Left cardiac atrium (tissue), 4 donors: ENCODE measurements around the gene ALX3. TPM values are rescaled to one million over a fixed set of nuclear protein-coding genes. Genes with fewer than 3 reads are reported as not detected.
"Not testable (repeated sequence)": the region's sequence is repeated elsewhere in the genome, so short reads cannot be mapped to it uniquely, and the experiment has no call there.

Experiments used
- ATAC-seq, 2 donors: fragments of 200-7000 bp; cut with Tn5 transposase; one replicate each; pipeline ENCODE4 v1.9.1; 2020; ENCODE audit warnings: mild to moderate bottlenecking in 2 of 2, moderate library complexity in 2 of 2
- DNase-seq: peaks from one replicate; pipeline ENCODE4 v3.0.0-alpha.2; 2020
- intact Hi-C, 2 donors: fragments of 100-400 bp; cut with DNase I; formaldehyde crosslinking; loops; one replicate each; pipeline versions ENCODE4 v1.14.1 to v1.15.1; 2022 to 2023
- total RNA-seq, 2 donors: library from RNA; stranded (reverse); fragmentation: NEBNext Ultra II Directional; extraction: Animal tissue kit (Norgen Biotek cat#: 25700); gene quantifications; one replicate each; pipeline ENCODE4 v1.2.1, GENCODE V29; 2021
- donor health status: DM: no; HTN: yes; CAD: no.
- donor health status: DM: no; HTN: yes; CAD: no; lungs with severe emphysema.
- donor health status: DM: yes; HTN: yes; CAD: no.
- donor health status: Dilated cardiomyopathy.

ALX3 gene
- total RNA-seq, 2 donors from 2014 or later: not detected

DNA sequence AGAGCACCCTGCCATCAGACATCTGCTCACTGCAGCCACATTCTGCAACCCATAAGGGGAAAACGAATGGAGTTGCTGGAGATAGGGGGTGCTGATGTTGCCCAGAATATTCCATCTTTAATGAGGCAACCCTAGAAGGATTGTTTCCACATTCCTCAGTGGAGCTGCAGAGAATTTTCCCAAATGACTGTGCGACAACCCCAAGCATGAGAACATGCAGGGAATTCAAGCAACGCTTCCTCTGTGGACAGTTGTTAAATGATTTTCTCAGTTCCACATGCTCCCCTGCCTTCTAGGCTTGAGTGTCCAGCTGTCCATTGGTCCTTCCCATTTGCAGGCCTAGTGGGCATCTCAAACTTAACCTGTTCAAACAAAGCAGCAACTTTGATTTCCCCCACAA lies 21.3 kb upstream of the ALX3 start:
- DNase-seq (no peak), ATAC-seq (no peak)
- intact Hi-C loops: no loop called here

GRCh38 chr1:110091381-110091780 lies 20.9 kb upstream of the ALX3 start:
- no peak for ATAC-seq
- DNase-seq: no peak
- intact Hi-C loops: no loop called here

DNA sequence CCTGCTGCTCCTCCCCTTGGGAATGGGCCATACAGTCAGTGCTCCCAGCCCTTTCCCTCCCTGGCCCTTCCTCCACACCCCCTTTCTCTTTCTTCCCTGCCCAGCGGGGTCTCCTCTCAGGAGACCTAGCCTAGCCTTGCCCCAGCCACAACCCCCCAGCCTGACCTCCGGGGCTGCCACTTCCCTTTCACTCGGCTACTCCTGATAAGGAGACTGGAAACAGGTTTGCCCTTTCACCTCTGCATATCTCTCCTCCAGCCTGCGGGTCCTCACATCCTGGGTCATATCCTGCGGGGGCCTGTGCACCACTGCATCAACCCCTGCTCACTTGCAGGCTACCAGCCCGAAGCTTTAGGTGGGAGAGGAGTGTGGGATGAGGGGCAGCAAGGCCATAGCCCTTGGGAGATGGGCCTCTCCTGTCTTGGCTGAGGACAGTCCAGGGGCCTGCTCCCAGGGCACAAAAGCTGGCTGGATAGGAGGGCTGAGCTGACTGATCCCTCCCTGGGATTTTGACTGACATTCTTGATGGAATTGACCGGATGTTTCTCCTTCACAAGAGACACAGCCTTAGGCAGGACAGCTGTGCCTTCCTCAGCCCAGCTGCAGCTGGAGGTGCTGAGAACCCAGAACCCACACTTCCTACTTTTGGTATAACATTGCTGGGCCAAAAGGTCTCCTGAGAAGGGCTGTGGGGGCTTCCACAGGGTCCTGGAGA lies 19.2 kb upstream of the ALX3 start:
- ATAC-seq: no peak
- intact Hi-C loops: no loop called here
- no peak for DNase-seq

DNA sequence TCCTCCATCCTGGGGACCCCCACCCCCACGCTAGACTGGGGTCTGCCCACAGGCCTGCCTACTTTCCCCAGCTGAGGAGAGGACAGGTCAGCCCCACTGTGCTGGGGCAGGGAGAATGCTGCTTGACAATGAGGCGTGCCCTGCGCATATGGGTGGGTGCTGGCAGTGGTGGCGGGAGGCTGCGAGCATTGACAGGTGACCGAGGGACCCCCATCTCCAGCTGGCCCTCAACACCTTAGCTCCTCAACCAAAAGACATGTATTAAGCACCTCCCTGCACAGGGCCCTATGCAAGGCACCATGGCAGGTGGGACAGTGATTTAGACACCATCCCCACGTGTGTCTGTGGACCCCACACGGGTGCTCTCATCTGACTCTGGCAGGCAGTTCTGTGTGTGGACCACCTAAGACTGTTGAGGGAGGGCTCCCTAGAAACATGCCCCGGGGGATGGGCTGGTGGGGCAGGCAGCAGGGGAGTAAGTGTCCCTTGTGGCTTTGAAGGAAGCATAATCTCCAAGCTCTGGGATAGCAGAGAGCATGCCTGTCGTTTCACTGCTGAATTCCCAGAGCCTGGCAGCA lies 18.4 kb upstream of the ALX3 start:
- DNase-seq: no peak
- ATAC-seq: no peak
- intact Hi-C loops: no loop called here

GRCh38 chr1:110087812-110088738 lies 17.6 kb upstream of the ALX3 start:
- ATAC-seq: peak; percentile 59 to 67
- no peak for DNase-seq
- intact Hi-C loops: no loop called here

- DNase-seq (no peak), ATAC-seq (no peak)
- intact Hi-C loops: no loop called here
Observed at GRCh38 chr1:110086961-110087360, 16.5 kb upstream of the ALX3 start.

- ATAC-seq (no peak), DNase-seq (no peak)
- intact Hi-C loops: no loop called here
Observed at GRCh38 chr1:110085671-110086070, 15.2 kb upstream of the ALX3 start.

GRCh38 chr1:110084227-110085078 lies 14.0 kb upstream of the ALX3 start:
- intact Hi-C loops: no loop called here
- ATAC-seq (peak; percentile 83), DNase-seq (peak; percentile 67)

- peak; percentile 55 to 56 for ATAC-seq
- peak; percentile 29 for DNase-seq
- intact Hi-C loops: no loop called here
Observed at GRCh38 chr1:110083866-110084226, 13.4 kb upstream of the ALX3 start.

GRCh38 chr1:110083061-110083865 lies 12.8 kb upstream of the ALX3 start:
- DNase-seq (no peak), ATAC-seq (peak in 1 of 2 donors; percentile 17)
- intact Hi-C loops: no loop called here

DNA sequence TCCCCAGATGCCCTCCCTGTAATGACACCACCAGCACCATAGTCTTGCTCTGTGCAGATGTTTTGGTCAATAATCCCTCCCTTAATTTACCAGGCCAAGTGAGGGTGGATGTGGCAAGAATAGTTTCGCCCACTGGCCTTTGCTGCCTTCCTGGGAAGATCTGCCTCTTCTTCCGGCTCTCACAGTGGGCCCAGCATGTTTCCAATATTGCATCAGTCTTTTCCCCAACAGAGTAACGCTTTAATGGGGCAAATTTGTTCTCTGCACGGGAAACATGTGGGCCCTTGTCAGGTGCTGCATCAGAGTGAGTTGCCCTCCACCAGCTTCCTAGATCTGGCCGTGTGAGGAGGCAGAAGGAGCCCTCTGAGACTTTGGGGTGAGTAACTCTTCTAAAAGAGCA lies 12.0 kb upstream of the ALX3 start:
- ATAC-seq (no peak), DNase-seq (no peak)
- intact Hi-C loops: no loop called here

- ATAC-seq: no peak
- DNase-seq: no peak
- intact Hi-C loops: no loop called here
Observed at GRCh38 chr1:110081061-110081460, 10.6 kb upstream of the ALX3 start.

DNA sequence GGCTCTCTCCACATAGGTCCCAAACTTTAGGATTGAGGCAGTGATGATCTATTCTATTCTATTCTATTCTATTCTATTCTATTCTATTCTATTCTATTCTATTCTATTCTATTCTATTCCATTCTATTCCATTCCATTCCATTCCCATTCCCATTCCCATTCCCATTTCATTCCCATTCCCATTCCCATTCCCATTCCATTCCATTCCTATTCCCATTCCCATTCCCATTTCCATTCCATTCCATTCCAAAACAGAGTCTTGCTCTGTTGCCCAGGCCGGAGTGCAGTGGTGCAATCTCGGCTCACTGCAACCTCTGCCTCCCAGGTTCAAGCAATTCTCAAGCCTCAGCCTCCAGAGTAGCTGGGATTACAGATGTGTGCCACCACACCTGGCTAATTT lies 9.5 kb upstream of the ALX3 start:
- DNase-seq, intact Hi-C loops, ATAC-seq: not testable (repeated sequence)

- intact Hi-C loops: no loop called here
- ATAC-seq: no peak
Observed at GRCh38 chr1:110076789-110077500, 6.5 kb upstream of the ALX3 start.

DNA sequence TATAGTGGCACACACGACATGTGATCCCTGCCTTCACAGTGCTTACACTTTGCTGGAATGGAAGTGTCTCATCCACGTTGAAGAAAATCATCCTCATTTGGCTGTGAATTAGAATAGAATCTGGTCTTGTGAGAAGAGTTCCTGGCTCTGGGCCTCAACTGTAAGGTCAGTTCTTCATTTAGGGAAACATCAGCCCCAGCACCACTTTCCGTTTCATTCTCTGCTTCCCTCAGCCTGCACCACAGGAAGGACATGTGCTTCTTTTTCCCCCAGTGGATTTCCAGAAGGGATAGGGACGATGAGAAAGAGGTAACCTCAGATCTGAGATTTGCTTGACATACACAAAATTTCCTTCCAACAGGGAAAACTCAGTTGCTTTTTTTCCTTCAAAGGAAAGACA lies 3.7 kb upstream of the ALX3 start:
- no peak for DNase-seq
- no peak for ATAC-seq
- intact Hi-C loops: no loop called here

More at GRCh38 chr1:110076789-110077500, 6.5 kb upstream of the ALX3 start:
- no peak for DNase-seq

DNA sequence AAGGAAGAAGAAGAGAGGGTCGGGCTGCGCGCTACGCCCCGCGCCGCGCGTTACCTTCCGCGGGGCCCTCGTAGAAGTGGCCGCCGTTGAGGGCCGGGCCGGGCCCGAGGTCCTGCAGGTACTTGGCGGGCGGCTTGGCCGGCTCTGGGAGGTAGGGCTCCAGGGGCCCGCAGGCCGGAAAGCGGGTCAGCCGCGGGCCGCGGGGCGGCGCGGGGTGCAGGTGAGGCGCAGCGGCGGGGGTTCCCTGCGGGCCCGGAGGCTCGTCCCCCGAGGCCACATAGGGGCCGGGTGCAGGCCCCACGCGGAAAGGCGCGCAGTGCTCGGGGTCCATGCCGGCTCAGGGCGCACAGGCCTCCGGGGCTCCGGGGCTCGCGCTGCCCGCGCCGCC lies 196 bp downstream of the ALX3 start:
- peak in 1 of 2 donors; percentile 17 for ATAC-seq
- DNase-seq: no peak
- intact Hi-C loops: no loop called here

- DNase-seq (no peak), ATAC-seq (peak; percentile 20 to 35)
- intact Hi-C loops: no loop called here
Observed at GRCh38 chr1:110069404-110070281, 829 bp downstream of the ALX3 start.
